Measurements from ENCODE around the gene RAB3C.

Gene RAB3C

DNA sequence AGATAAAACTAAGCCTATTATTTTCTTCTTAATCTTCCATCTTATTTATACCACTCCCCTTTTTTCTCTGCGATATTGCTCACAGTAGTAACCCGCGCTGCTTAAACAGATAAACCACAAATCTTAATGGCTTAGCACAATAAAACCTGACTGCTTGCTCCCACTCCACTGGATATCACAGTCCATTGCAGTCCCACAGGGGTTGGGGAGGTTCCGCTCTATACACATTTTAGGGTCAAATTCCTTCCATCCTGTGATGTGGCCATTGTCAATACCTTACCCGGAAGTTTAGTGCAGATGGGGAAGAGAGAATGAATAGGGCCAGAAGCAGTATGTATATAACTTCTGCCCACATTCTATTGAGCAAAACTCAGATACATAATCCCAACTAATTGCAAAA, 193.7 kb downstream of the RAB3C start:
- Histone ChIP-seq H3K27me3 (no peaks in the 10 kb centered on the region), H3K36me3 (no peaks in the 10 kb centered on the region), H3K4me1 (peaks cover 23% of the 10 kb centered on the region), H3K9me3 (no peaks in the 10 kb centered on the region), H3K4me3 (ENCODE audit: low read depth, low read length) (no peak overlapping the region)
- TF ChIP-seq, protein P1, sequence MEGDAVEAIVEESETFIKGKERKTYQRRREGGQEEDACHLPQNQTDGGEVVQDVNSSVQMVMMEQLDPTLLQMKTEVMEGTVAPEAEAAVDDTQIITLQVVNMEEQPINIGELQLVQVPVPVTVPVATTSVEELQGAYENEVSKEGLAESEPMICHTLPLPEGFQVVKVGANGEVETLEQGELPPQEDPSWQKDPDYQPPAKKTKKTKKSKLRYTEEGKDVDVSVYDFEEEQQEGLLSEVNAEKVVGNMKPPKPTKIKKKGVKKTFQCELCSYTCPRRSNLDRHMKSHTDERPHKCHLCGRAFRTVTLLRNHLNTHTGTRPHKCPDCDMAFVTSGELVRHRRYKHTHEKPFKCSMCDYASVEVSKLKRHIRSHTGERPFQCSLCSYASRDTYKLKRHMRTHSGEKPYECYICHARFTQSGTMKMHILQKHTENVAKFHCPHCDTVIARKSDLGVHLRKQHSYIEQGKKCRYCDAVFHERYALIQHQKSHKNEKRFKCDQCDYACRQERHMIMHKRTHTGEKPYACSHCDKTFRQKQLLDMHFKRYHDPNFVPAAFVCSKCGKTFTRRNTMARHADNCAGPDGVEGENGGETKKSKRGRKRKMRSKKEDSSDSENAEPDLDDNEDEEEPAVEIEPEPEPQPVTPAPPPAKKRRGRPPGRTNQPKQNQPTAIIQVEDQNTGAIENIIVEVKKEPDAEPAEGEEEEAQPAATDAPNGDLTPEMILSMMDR (IDR thresholded peaks at IDR 0.05; ENCODE audit: low read depth, low read length), result no peak
- no peak for DNase-seq

DNA sequence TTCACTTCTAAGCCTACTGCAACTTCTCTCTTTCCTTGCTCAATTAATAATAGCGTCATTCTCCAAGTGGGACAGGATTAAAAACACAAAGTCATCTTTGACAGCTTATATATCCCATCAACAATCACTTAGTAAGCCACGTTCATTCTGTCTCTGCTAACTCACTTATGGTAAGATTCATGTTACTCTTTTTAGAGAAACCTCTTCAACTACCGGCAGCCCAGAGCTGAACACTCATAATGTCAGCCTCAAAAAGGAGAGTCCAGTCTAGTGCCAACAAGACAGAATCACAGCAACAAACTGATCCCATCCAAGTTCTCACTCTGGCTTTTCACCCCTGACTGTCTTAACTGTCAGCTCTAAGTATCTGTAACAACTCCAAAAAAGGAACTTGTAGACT, 196.0 kb downstream of the RAB3C start:
- Histone ChIP-seq H3K36me3 (no peaks in the 10 kb centered on the region), H3K4me1 (peaks cover 5% of the 10 kb centered on the region; the same call in 1 of the 2 replicates), H3K27me3 (no peaks in the 10 kb centered on the region), H3K4me3 (ENCODE audit: low read depth, low read length) (no peak overlapping the region), H3K9me3 (no peaks in the 10 kb centered on the region)
- no peak for DNase-seq
- TF ChIP-seq, protein P1 (IDR thresholded peaks at IDR 0.05; ENCODE audit: low read depth, low read length), result no peak

DNA sequence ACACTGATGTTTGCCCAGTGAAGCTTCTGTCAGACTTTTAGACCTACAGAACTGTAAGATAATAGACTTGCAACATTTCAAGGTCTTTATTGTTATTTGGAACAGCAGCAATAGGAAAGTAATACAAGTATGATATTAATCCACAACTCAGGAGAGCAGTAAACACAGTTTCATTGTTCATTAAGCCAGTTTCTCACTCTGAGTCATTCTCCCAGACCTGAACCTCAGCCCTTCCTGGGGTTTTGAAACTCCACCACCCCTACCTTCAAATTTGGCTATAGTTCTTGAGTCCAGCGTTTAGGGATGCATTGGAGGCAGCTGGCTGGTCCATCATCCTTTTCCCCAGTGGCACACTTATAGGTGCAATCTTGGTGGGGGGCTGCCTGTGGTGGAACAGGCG, 203.2 kb downstream of the RAB3C start:
- Histone ChIP-seq H3K9me3 (peaks cover 3% of the 10 kb centered on the region; the same call in 1 of the 2 replicates), H3K27me3 (no peaks in the 10 kb centered on the region), H3K4me3 (ENCODE audit: low read depth, low read length) (no peak overlapping the region), H3K36me3 (peaks cover 14% of the 10 kb centered on the region), H3K4me1 (peaks cover 27% of the 10 kb centered on the region)
- TF ChIP-seq, protein P1 (IDR thresholded peaks at IDR 0.05; ENCODE audit: low read depth, low read length), result no peak
- DNase-seq, result no peak

DNA sequence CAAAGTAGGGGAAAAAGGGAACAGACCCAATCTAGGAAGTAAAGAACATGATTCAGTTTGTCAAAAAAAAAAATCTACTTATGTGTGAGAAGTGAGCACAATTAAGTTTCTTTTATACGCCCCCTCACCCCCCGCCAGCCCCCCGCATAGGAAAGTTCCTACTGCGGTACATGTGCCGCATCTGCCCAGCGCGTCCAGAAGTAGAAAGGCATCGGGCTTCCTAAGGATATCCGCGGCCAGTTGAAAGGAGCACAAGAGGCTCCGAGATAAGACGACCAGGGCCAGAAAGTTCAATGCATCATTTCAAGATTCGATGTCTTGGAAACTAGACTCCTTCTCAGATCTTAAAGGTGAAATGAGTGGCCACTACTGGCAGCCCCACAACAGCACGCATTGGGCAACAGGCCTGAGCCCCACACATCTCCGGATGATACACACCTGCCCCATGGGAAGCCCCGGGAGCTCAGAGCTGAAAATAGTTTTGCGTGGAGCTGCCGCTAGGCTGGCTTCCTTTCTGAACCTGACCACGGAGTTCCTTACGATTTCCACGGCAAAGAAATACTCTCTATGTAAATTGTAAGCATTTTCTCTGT, 203.9 kb downstream of the RAB3C start:
- H3K4me3 ChIP-seq (ENCODE audit: low read depth, low read length), result no peak overlapping the region
- H3K9me3 ChIP-seq, result peaks cover 3% of the 10 kb centered on the region; the same call in 1 of the 2 replicates
- peaks cover 30% of the 10 kb centered on the region for H3K4me1 ChIP-seq
- no peak for DNase-seq
- H3K27me3 ChIP-seq, result no peaks in the 10 kb centered on the region
- peaks cover 14% of the 10 kb centered on the region for H3K36me3 ChIP-seq
- TF ChIP-seq, protein P1 (IDR thresholded peaks at IDR 0.05; ENCODE audit: low read depth, low read length), result no peak

DNA sequence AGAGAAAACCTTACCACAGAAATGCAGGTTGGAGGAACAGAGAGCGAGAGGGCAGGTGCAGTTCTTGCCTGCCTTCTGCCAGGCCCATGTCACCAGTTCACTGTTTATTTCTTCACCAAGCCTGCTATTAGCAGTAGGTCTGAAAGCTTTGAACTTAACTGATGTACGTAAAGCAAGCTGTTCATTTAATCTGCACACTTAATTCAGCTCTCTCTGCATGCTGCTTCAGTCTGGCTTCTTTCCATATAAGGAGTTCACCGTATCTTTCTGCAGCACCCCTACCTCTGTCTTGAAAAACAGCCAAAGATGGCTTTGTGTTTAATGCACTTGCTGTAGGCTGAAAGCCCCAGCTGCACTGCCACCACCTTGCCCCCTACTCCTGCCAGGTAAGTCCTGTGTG, 205.1 kb downstream of the RAB3C start:
- Histone ChIP-seq H3K9me3 (peaks cover 3% of the 10 kb centered on the region; the same call in 1 of the 2 replicates), H3K4me1 (peaks cover 30% of the 10 kb centered on the region), H3K27me3 (no peaks in the 10 kb centered on the region), H3K36me3 (peaks cover 14% of the 10 kb centered on the region), H3K4me3 (ENCODE audit: low read depth, low read length) (no peak overlapping the region)
- peak; percentile 46 for DNase-seq
- TF ChIP-seq, protein P1 (IDR thresholded peaks at IDR 0.05; ENCODE audit: low read depth, low read length), result no peak

DNA sequence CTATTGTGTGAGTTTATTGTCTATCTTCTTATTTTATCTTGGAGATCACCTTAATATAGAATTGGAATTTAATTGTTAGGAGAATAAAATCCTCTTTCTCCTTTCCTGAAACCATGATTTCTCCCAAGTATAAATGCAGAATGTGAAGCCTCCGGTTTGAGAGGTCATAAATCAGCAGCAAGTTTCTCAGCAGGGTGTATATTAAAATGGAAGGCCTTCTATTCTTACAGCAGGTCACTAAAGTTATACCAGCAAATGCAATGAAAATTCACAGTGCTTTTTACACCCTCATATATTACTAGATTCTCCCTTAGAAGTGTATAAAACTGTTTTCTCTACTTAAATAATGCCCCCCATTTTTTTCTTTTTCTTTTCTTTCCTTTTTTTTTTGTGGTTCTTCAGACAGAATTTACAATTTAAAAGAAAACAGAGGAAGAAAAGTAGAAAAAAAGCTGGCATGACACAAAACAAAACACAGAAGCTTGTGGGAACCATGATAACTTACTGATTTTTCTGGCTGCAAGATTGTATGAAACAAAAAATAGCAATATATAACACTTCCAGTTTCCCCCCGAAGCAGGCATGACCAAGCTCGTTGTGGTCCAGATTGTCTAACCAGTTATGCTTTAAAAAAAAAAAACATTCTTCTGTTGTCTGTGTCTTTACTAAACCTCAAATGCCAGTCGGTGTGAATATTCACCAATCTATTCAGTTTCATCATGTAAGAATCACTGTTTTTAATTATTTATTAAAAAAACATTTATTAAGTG, 211.2 kb downstream of the RAB3C start:
- TF ChIP-seq, protein P1 (IDR thresholded peaks at IDR 0.05; ENCODE audit: low read depth, low read length), result no peak
- DNase-seq, result no peak
- H3K36me3 ChIP-seq, result no peaks in the 10 kb centered on the region; the same call in 1 of the 2 replicates
- H3K9me3 ChIP-seq, result no peaks in the 10 kb centered on the region
- no peak overlapping the region for H3K4me3 ChIP-seq (ENCODE audit: low read depth, low read length)
- H3K27me3 ChIP-seq, result no peaks in the 10 kb centered on the region
- peaks cover 40% of the 10 kb centered on the region for H3K4me1 ChIP-seq

Data from BE2C (cell line).